HepG2 (cell line): Measurements from ENCODE around the gene MYL4. TPM values are rescaled to one million over a fixed set of nuclear protein-coding genes. Genes with fewer than 3 reads are reported as not detected.

ENCODE experiments used
- ATM ChIP-seq: fragments of 450-650 bp; IDR thresholded peaks from 2 replicates; pipeline ENCODE4 v1.7.1; 2017; ENCODE audit warnings: mild to moderate bottlenecking, borderline replicate concordance
- DR1 ChIP-seq: sonication (generic); formaldehyde crosslinking; IDR thresholded peaks from 2 replicates; pipeline ENCODE4 v1.8.0; 2021; ENCODE audit warnings: mild to moderate bottlenecking, missing genetic modification reagents, inconsistent platforms
- FLYWCH1 ChIP-seq: sonication (generic); formaldehyde crosslinking; IDR thresholded peaks from 2 replicates; pipeline ENCODE4 v1.8.1; 2023; ENCODE audit warnings: mild to moderate bottlenecking, missing genetic modification reagents
- KDM5A ChIP-seq: fragments of 200-600 bp; sonication (generic); IDR thresholded peaks from 2 replicates; pipeline ENCODE4 v1.7.0; 2018; ENCODE audit warnings: antibody characterized with exemption, mild to moderate bottlenecking, low read length, borderline replicate concordance
- MATR3 ChIP-seq: sonication (generic); formaldehyde crosslinking; IDR thresholded peaks from 2 replicates; pipeline ENCODE4 v1.4.0; 2020; ENCODE audit warnings: missing genetic modification reagents
- NKX3-1 ChIP-seq: sonication (generic); formaldehyde crosslinking; IDR thresholded peaks from 2 replicates; pipeline ENCODE4 v1.5.0; 2020; ENCODE audit warnings: missing genetic modification reagents
- PHF5A ChIP-seq: IDR thresholded peaks from one replicate; pipeline ENCODE4 v1.6.1; 2018; ENCODE audit warnings: low read depth, missing genetic modification reagents; ENCODE audit not compliant: unreplicated experiment
- TEAD2 ChIP-seq: sonication (generic); formaldehyde crosslinking; IDR thresholded peaks from 2 replicates; pipeline ENCODE4 v1.9.0; 2021; ENCODE audit warnings: missing genetic modification reagents
- ZNF337 ChIP-seq: sonication (generic); formaldehyde crosslinking; IDR thresholded peaks from 2 replicates; pipeline ENCODE4 v1.5.1; 2020; ENCODE audit warnings: missing genetic modification reagents, low read depth, mild to moderate bottlenecking, borderline replicate concordance
- ZNF558 ChIP-seq: sonication (generic); formaldehyde crosslinking; IDR thresholded peaks from 2 replicates; pipeline ENCODE4 v1.9.0; 2022; ENCODE audit warnings: mild to moderate bottlenecking, missing genetic modification reagents, borderline replicate concordance
- ZSCAN30 ChIP-seq: sonication (generic); formaldehyde crosslinking; IDR thresholded peaks from 2 replicates; pipeline ENCODE4 v1.5.0; 2020; ENCODE audit warnings: mild to moderate bottlenecking, missing genetic modification reagents
- polyA plus RNA-seq, 8 experiments: library from polyadenylated mRNA; depleted of rRNA in 3 of 8; stranded (reverse) in 7 of 8; unstranded in 1 of 8; fragments of >200 nt; fragmentation: Illumina TruSeq in 4 of 8; extraction: Trizol in 4 of 8; gene quantifications; 2 replicates each; pipeline versions ENCODE4 v1.2.1 to v1.2.3, GENCODE V29; 2011 to 2016; ENCODE audit warnings: low read depth in 4 of 8, missing spikeins in 1 of 8, mixed read lengths in 1 of 8; ENCODE audit not compliant: insufficient read depth in 1 of 8
- total RNA-seq, 5 experiments: library from RNA; depleted of rRNA; stranded (reverse); fragments of >200 nt; fragmentation: Illumina TruSeq; extraction: Trizol; gene quantifications; 2 replicates each; pipeline ENCODE4 v1.2.3, GENCODE V29; 2016; ENCODE audit warnings: low read depth in 1 of 5
- TF ChIP-seq, protein P1 (sequence below): sonication (generic); formaldehyde crosslinking; IDR thresholded peaks from 2 replicates; pipeline ENCODE4 v1.8.0; 2022; ENCODE audit warnings: low read depth, missing genetic modification reagents
- TF ChIP-seq, protein P2 (sequence below): sonication (generic); formaldehyde crosslinking; IDR thresholded peaks from 2 replicates; pipeline ENCODE4 v1.5.1; 2020; ENCODE audit warnings: mild to moderate bottlenecking, missing genetic modification reagents, borderline replicate concordance
- TF ChIP-seq, protein P3 (sequence below): sonication (generic); formaldehyde crosslinking; IDR thresholded peaks from 2 replicates; pipeline ENCODE4 v1.8.1; 2022; ENCODE audit warnings: low read depth, mild to moderate bottlenecking, missing genetic modification reagents
- TF ChIP-seq, protein P4 (sequence below): fragments of 450-650 bp; IDR thresholded peaks from 2 replicates; pipeline ENCODE4 v1.6.1; 2017; ENCODE audit warnings: mild to moderate bottlenecking

MYL4 gene
- total and polyA plus RNA-seq, 2 of the 13 experiments (the other 11 are each of a cell fraction or from before 2014, with no cell fraction given) = not detected

DNA sequence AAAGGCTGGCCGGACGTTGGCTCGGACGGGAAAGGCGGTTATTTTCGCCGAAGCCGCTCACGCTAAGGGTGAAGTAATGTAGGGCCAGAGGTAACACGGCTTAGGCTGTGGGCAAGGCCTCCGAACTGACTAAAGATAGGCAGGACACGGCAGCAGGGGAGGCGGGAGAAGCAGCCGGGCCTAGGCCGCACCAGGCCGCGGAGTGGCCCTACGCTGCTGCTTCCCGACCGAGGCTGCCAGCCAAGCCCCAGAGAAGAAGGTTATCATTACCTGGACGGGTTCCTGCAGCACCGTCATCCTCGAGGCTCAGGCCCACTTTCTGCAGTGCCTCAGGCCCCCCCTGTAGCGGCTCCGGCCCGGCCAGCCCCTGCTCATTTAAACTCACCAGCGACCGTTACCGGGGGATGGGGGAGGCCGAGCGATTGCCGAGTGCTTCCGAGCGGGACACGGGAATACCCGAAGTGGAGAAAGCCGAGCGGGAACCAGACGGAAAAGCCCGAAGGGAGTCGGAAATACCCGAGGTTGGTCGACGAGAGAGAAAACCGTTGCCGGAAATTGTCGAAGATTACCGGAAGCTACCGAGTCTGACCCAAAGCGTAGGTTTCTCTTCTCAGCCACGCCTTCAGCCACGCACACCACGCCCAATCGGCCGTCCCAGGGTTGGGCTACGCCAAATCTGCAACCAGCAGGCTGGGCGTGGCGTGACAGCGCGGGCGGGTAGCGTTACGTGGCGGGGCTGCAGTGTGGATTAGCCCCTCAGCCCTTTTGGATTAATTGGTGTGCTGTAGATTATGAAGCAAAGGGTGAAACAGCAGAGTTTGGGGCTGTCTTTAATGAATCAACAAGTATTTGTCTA is 20.0 kb upstream of the MYL4 start, which contains the start of gene CDC27 (continued):
- TF ChIP-seq, protein P1, sequence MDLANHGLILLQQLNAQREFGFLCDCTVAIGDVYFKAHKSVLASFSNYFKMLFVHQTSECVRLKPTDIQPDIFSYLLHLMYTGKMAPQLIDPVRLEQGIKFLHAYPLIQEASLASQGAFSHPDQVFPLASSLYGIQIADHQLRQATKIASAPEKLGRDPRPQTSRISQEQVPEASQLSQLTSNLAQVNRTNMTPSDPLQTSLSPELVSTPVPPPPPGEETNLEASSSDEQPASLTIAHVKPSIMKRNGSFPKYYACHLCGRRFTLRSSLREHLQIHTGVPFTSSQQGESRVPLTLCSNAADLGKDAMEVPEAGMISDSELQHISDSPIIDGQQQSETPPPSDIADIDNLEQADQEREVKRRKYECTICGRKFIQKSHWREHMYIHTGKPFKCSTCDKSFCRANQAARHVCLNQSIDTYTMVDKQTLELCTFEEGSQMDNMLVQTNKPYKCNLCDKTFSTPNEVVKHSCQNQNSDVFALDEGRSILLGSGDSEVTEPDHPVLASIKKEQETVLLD = no peak; the same call in 1 of the 2 replicates
- TF ChIP-seq ZNF558 (CRISPR knock-in tag) = peak; percentile 100
- TF ChIP-seq TEAD2 (CRISPR knock-in tag) = peak; percentile 89; the same call in 1 of the 2 replicates
- TF ChIP-seq ATM = no peak
- TF ChIP-seq, protein P2, sequence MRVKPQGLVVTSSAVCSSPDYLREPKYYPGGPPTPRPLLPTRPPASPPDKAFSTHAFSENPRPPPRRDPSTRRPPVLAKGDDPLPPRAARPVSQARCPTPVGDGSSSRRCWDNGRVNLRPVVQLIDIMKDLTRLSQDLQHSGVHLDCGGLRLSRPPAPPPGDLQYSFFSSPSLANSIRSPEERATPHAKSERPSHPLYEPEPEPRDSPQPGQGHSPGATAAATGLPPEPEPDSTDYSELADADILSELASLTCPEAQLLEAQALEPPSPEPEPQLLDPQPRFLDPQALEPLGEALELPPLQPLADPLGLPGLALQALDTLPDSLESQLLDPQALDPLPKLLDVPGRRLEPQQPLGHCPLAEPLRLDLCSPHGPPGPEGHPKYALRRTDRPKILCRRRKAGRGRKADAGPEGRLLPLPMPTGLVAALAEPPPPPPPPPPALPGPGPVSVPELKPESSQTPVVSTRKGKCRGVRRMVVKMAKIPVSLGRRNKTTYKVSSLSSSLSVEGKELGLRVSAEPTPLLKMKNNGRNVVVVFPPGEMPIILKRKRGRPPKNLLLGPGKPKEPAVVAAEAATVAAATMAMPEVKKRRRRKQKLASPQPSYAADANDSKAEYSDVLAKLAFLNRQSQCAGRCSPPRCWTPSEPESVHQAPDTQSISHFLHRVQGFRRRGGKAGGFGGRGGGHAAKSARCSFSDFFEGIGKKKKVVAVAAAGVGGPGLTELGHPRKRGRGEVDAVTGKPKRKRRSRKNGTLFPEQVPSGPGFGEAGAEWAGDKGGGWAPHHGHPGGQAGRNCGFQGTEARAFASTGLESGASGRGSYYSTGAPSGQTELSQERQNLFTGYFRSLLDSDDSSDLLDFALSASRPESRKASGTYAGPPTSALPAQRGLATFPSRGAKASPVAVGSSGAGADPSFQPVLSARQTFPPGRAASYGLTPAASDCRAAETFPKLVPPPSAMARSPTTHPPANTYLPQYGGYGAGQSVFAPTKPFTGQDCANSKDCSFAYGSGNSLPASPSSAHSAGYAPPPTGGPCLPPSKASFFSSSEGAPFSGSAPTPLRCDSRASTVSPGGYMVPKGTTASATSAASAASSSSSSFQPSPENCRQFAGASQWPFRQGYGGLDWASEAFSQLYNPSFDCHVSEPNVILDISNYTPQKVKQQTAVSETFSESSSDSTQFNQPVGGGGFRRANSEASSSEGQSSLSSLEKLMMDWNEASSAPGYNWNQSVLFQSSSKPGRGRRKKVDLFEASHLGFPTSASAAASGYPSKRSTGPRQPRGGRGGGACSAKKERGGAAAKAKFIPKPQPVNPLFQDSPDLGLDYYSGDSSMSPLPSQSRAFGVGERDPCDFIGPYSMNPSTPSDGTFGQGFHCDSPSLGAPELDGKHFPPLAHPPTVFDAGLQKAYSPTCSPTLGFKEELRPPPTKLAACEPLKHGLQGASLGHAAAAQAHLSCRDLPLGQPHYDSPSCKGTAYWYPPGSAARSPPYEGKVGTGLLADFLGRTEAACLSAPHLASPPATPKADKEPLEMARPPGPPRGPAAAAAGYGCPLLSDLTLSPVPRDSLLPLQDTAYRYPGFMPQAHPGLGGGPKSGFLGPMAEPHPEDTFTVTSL (CRISPR knock-in tag) = no peak; the same call in 1 of the 2 replicates
- TF ChIP-seq KDM5A = peak; percentile 83
- no peak for TF ChIP-seq MATR3
- TF ChIP-seq ZNF337 (CRISPR knock-in tag) = peak; percentile 59; the same call in 1 of the 2 replicates
- peak; percentile 81; the same call in 1 of the 2 replicates for TF ChIP-seq ZSCAN30
- TF ChIP-seq DR1 (CRISPR knock-in tag) = peak; percentile 97
- TF ChIP-seq NKX3-1 (CRISPR knock-in tag) = peak; percentile 81
- TF ChIP-seq PHF5A (CRISPR knock-in tag) = peak; percentile 40
- peak; percentile 68; the same call in 1 of the 2 replicates for TF ChIP-seq FLYWCH1 (CRISPR knock-in tag)
- TF ChIP-seq, protein P3, sequence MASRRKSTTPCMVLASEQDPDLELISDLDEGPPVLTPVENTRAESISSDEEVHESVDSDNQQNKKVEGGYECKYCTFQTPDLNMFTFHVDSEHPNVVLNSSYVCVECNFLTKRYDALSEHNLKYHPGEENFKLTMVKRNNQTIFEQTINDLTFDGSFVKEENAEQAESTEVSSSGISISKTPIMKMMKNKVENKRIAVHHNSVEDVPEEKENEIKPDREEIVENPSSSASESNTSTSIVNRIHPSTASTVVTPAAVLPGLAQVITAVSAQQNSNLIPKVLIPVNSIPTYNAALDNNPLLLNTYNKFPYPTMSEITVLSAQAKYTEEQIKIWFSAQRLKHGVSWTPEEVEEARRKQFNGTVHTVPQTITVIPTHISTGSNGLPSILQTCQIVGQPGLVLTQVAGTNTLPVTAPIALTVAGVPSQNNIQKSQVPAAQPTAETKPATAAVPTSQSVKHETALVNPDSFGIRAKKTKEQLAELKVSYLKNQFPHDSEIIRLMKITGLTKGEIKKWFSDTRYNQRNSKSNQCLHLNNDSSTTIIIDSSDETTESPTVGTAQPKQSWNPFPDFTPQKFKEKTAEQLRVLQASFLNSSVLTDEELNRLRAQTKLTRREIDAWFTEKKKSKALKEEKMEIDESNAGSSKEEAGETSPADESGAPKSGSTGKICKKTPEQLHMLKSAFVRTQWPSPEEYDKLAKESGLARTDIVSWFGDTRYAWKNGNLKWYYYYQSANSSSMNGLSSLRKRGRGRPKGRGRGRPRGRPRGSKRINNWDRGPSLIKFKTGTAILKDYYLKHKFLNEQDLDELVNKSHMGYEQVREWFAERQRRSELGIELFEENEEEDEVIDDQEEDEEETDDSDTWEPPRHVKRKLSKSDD (CRISPR knock-in tag) = no peak; the same call in none of the 2 replicates
- TF ChIP-seq, protein P4, sequence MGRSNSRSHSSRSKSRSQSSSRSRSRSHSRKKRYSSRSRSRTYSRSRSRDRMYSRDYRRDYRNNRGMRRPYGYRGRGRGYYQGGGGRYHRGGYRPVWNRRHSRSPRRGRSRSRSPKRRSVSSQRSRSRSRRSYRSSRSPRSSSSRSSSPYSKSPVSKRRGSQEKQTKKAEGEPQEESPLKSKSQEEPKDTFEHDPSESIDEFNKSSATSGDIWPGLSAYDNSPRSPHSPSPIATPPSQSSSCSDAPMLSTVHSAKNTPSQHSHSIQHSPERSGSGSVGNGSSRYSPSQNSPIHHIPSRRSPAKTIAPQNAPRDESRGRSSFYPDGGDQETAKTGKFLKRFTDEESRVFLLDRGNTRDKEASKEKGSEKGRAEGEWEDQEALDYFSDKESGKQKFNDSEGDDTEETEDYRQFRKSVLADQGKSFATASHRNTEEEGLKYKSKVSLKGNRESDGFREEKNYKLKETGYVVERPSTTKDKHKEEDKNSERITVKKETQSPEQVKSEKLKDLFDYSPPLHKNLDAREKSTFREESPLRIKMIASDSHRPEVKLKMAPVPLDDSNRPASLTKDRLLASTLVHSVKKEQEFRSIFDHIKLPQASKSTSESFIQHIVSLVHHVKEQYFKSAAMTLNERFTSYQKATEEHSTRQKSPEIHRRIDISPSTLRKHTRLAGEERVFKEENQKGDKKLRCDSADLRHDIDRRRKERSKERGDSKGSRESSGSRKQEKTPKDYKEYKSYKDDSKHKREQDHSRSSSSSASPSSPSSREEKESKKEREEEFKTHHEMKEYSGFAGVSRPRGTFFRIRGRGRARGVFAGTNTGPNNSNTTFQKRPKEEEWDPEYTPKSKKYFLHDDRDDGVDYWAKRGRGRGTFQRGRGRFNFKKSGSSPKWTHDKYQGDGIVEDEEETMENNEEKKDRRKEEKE = no peak
